Activated CD8-positive, alpha-beta T cell treated with anti-CD3 and anti-CD28 coated beads for 36 hours (primary cell): ENCODE measurements around the gene AR. TPM values are rescaled to one million over a fixed set of nuclear protein-coding genes. Genes with fewer than 3 reads are reported as not detected.

Experiments used
- ATAC-seq: fragments of 200-7000 bp; cut with Tn5 transposase; one replicate; pipeline ENCODE4 v1.10.0; 2021; ENCODE audit warnings: mild to moderate bottlenecking, moderate library complexity
- CTCF ChIA-PET: fragments of 350-600 bp; sonication (Branson Sonifier 250); formaldehyde crosslinking; loops from one replicate; lab custom pipeline; 2021; ENCODE audit warnings: antibody characterized with exemption; lab: Charles Lee
- POLR2A ChIA-PET: fragments of 350-600 bp; sonication (Branson Sonifier 250); formaldehyde crosslinking; loops from one replicate; lab custom pipeline; 2021; ENCODE audit warnings: antibody characterized with exemption; lab: Charles Lee
- DNase-seq: peaks from one replicate; pipeline ENCODE4 v3.0.0-alpha.2; 2020
- H3K27ac Mint-ChIP-seq: one replicate; pipeline ENCODE4 v1.8.0; 2021; ENCODE audit warnings: mild to moderate bottlenecking, mixed read lengths
- H3K27me3 Mint-ChIP-seq: one replicate; pipeline ENCODE4 v1.8.0; 2021; ENCODE audit warnings: mixed read lengths
- H3K36me3 Mint-ChIP-seq: one replicate; pipeline ENCODE4 v1.8.0; 2021; ENCODE audit warnings: low read depth, mixed read lengths
- H3K4me1 Mint-ChIP-seq: one replicate; pipeline ENCODE4 v1.8.0; 2021; ENCODE audit warnings: low read depth, mixed read lengths
- H3K4me3 Mint-ChIP-seq: one replicate; pipeline ENCODE4 v1.8.0; 2021; ENCODE audit warnings: mild to moderate bottlenecking, moderate library complexity, mixed read lengths
- H3K9me3 Mint-ChIP-seq: one replicate; pipeline ENCODE4 v1.8.0; 2021; ENCODE audit warnings: mixed read lengths
- intact Hi-C: fragments of 100-400 bp; cut with micrococcal nuclease; formaldehyde crosslinking; loops from one replicate; pipeline ENCODE4 v1.10.0; 2022
- total RNA-seq, 2 experiments: library from RNA; stranded (reverse); gene quantifications; one replicate each; pipeline ENCODE4 v1.2.3, GENCODE V29; 2021
- TF ChIP-seq, protein P1 (sequence below): fragments of 200-600 bp; IDR thresholded peaks from one replicate; pipeline ENCODE4 v1.8.0; 2022; ENCODE audit warnings: antibody characterized with exemption, mild to moderate bottlenecking

Gene AR
- total RNA-seq, 2 experiments from 2014 or later, result not detected

- no peak for DNase-seq
- Mint-ChIP-seq H3K27ac (no peak overlapping the region), H3K27me3 (no peaks in the 10 kb centered on the region), H3K4me3 (no peak overlapping the region), H3K4me1 (no peaks in the 10 kb centered on the region), H3K9me3 (no peaks in the 10 kb centered on the region), H3K36me3 (no peaks in the 10 kb centered on the region)
- intact Hi-C loops, result no loop called here
- ChIA-PET POLR2A (no interaction called here), CTCF (no interaction called here)
- TF ChIP-seq, protein P1, sequence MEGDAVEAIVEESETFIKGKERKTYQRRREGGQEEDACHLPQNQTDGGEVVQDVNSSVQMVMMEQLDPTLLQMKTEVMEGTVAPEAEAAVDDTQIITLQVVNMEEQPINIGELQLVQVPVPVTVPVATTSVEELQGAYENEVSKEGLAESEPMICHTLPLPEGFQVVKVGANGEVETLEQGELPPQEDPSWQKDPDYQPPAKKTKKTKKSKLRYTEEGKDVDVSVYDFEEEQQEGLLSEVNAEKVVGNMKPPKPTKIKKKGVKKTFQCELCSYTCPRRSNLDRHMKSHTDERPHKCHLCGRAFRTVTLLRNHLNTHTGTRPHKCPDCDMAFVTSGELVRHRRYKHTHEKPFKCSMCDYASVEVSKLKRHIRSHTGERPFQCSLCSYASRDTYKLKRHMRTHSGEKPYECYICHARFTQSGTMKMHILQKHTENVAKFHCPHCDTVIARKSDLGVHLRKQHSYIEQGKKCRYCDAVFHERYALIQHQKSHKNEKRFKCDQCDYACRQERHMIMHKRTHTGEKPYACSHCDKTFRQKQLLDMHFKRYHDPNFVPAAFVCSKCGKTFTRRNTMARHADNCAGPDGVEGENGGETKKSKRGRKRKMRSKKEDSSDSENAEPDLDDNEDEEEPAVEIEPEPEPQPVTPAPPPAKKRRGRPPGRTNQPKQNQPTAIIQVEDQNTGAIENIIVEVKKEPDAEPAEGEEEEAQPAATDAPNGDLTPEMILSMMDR, result no peak
- ATAC-seq, result no peak
These were observed 19.9 kb downstream of the AR start for GRCh38 chrX:67563469-67564448.

DNA sequence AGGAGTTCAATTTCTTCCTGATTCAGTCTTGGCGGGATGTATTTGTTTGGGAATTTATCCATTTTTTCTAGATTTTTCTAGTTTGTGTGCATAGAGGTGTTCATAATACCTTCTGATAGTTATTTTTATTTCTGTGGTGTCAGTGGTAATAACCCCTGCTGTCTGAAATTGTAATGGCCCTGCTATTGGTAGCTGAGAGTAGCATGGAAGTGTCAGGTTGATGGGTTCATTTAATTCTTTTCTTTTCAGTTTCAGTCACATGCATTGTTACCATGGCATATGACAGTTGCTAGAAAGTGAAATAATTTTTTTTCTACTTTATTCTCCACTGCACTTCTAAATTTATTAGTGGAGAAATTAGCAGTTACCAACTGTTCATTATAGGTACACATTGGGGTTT lies 20.7 kb downstream of the AR start:
- ChIA-PET CTCF (no interaction called here), POLR2A (no interaction called here)
- DNase-seq (no peak), ATAC-seq (no peak)
- H3K36me3 Mint-ChIP-seq, result no peaks in the 10 kb centered on the region
- TF ChIP-seq, protein P1, result no peak
- no peak overlapping the region for H3K27ac Mint-ChIP-seq
- intact Hi-C loops, result no loop called here
- no peaks in the 10 kb centered on the region for H3K4me1 Mint-ChIP-seq
- no peak overlapping the region for H3K4me3 Mint-ChIP-seq
- no peaks in the 10 kb centered on the region for H3K27me3 Mint-ChIP-seq
- no peaks in the 10 kb centered on the region for H3K9me3 Mint-ChIP-seq

GRCh38 chrX:67568769-67569168 lies 24.9 kb downstream of the AR start:
- no peak overlapping the region for H3K27ac Mint-ChIP-seq
- no peak overlapping the region for H3K4me3 Mint-ChIP-seq
- no peaks in the 10 kb centered on the region for H3K36me3 Mint-ChIP-seq
- H3K27me3 Mint-ChIP-seq, result no peaks in the 10 kb centered on the region
- ChIA-PET POLR2A (no interaction called here), CTCF (no interaction called here)
- no peaks in the 10 kb centered on the region for H3K4me1 Mint-ChIP-seq
- TF ChIP-seq, protein P1, result no peak
- no peak for DNase-seq
- intact Hi-C loops, result no loop called here
- no peaks in the 10 kb centered on the region for H3K9me3 Mint-ChIP-seq
- ATAC-seq, result no peak

GRCh38 chrX:67570839-67571238 lies 27.0 kb downstream of the AR start:
- no peak for DNase-seq

GRCh38 chrX:67574696-67575095 lies 30.9 kb downstream of the AR start:
- Mint-ChIP-seq H3K4me3 (no peak overlapping the region), H3K4me1 (no peaks in the 10 kb centered on the region), H3K9me3 (no peaks in the 10 kb centered on the region), H3K27me3 (no peaks in the 10 kb centered on the region), H3K36me3 (no peaks in the 10 kb centered on the region), H3K27ac (no peak overlapping the region)
- ATAC-seq (no peak), DNase-seq (no peak)
- intact Hi-C loops, result no loop called here
- ChIA-PET CTCF (no interaction called here), POLR2A (no interaction called here)
- TF ChIP-seq, protein P1, result no peak

More at GRCh38 chrX:67570839-67571238, 27.0 kb downstream of the AR start:
- no peak for ATAC-seq
- TF ChIP-seq, protein P1, result no peak
- ChIA-PET POLR2A (no interaction called here), CTCF (no interaction called here)
- no peak overlapping the region for H3K27ac Mint-ChIP-seq
- no peak overlapping the region for H3K4me3 Mint-ChIP-seq
- H3K4me1 Mint-ChIP-seq, result no peaks in the 10 kb centered on the region
- no peaks in the 10 kb centered on the region for H3K36me3 Mint-ChIP-seq
- intact Hi-C loops, result no loop called here
- H3K27me3 Mint-ChIP-seq, result no peaks in the 10 kb centered on the region
- H3K9me3 Mint-ChIP-seq, result no peaks in the 10 kb centered on the region
